ENCODE measurements around the gene RTP2. TPM values are rescaled to one million over a fixed set of nuclear protein-coding genes. Genes with fewer than 3 reads are reported as not detected.

Gene RTP2
- polyA plus RNA-seq, 3 donors = not detected

DNA sequence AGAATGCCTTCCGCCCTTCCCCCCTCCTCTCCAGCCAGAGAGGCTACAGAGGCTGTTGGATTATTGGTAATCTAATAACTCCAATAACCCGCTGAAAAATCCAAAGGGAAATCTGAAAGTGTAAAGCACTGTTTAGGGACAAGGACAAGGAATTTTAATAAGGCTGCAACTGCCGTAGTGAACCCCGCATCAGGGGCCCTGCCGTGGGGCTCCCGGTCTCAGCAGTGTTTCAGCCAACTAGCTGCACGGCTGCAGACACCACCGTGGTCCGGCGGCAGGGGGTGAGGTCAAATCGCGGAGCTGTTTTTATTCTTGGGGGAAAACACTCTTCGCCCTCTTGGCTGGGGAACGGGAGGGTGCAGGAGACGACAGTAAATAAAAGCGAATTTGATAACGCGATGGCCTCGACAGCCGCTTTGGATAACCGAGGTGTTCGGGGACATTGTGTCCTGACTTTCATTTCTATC, 36.8 kb upstream of the RTP2 start:
- peak overlapping the region; percentile 95 to 100 for H3K4me3 Mint-ChIP-seq
- WGBS (ENCODE audit: insufficient coverage) = 0% methylated on average over 20 of the region's 22 CpGs
- H3K4me3 ChIP-seq (replicated peaks in 1 of 3; ENCODE audit: low read depth in 2 of 3, low read length in 3 of 3) = peak overlapping the region; percentile 68 to 96 (median 77)
- peaks cover 8 to 15% of the 10 kb centered on the region in 2 donors for H3K36me3 ChIP-seq (replicated peaks in 1 of 2; ENCODE audit: control insufficient read depth in 1 of 2, insufficient read depth in 2 of 2, low read length in 2 of 2)
- TF ChIP-seq, protein P1, sequence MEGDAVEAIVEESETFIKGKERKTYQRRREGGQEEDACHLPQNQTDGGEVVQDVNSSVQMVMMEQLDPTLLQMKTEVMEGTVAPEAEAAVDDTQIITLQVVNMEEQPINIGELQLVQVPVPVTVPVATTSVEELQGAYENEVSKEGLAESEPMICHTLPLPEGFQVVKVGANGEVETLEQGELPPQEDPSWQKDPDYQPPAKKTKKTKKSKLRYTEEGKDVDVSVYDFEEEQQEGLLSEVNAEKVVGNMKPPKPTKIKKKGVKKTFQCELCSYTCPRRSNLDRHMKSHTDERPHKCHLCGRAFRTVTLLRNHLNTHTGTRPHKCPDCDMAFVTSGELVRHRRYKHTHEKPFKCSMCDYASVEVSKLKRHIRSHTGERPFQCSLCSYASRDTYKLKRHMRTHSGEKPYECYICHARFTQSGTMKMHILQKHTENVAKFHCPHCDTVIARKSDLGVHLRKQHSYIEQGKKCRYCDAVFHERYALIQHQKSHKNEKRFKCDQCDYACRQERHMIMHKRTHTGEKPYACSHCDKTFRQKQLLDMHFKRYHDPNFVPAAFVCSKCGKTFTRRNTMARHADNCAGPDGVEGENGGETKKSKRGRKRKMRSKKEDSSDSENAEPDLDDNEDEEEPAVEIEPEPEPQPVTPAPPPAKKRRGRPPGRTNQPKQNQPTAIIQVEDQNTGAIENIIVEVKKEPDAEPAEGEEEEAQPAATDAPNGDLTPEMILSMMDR (IDR thresholded peaks at IDR 0.05) = peak; percentile 1
- intact Hi-C loops (cut with micrococcal nuclease) = loop anchor here (2.0 to 10.0 kb wide), 2 partner anchors 1086 to 1214 kb away; no protein-coding TSS in a partner anchor
- H3K27ac ChIP-seq (ENCODE audit: low read depth in 1 of 2, low read length in 2 of 2) = peak overlapping the region; percentile 96 to 99
- H3K27me3 ChIP-seq (ENCODE audit: control insufficient read depth in 2 of 2, insufficient read depth in 2 of 2, low read length in 2 of 2) = no peaks in the 10 kb centered on the region
- H3K9ac ChIP-seq (ENCODE audit: insufficient read depth, low read length, poor library complexity, severe bottlenecking) = peak overlapping the region; percentile 89
- peaks cover 0 to 2% (median 0%) of the 10 kb centered on the region in 7 donors for H3K9me3 Mint-ChIP-seq
- DNase-seq = peak in 1 of 3 donors; percentile 18
- H3K9me3 ChIP-seq (replicated peaks in 1 of 2; ENCODE audit: control insufficient read depth in 1 of 2, insufficient read depth in 1 of 2, low read length in 2 of 2) = no peaks in the 10 kb centered on the region
- H3K4me1 Mint-ChIP-seq = peaks cover 45% of the 10 kb centered on the region
- peaks cover 0 to 9% (median 3%) of the 10 kb centered on the region in 3 donors for H3K27me3 Mint-ChIP-seq (ENCODE audit: low read depth in 3 of 3)
- peaks cover 97% of the 10 kb centered on the region for H4K20me1 ChIP-seq (ENCODE audit: insufficient read depth, low read length)
- H3K4me2 ChIP-seq (replicated peaks; ENCODE audit: extremely low read depth, low read length, poor library complexity, severe bottlenecking) = peak overlapping the region; percentile 95
- H3K27ac Mint-ChIP-seq = peak overlapping the region; percentile 99 to 100 (median 100)
- H3K4me1 ChIP-seq (ENCODE audit: control insufficient read depth in 1 of 2, insufficient read depth in 2 of 2, low read length in 2 of 2) = peaks cover 47 to 75% of the 10 kb centered on the region in 2 donors
- H3K79me2 ChIP-seq (ENCODE audit: insufficient read depth, low read length) = peaks cover 98% of the 10 kb centered on the region
- peak overlapping the region; percentile 62 for H2AFZ ChIP-seq (ENCODE audit: insufficient read depth, low read depth, low read length, poor library complexity, severe bottlenecking)
- H3K36me3 Mint-ChIP-seq = peaks cover 34 to 41% of the 10 kb centered on the region in 2 donors

DNA sequence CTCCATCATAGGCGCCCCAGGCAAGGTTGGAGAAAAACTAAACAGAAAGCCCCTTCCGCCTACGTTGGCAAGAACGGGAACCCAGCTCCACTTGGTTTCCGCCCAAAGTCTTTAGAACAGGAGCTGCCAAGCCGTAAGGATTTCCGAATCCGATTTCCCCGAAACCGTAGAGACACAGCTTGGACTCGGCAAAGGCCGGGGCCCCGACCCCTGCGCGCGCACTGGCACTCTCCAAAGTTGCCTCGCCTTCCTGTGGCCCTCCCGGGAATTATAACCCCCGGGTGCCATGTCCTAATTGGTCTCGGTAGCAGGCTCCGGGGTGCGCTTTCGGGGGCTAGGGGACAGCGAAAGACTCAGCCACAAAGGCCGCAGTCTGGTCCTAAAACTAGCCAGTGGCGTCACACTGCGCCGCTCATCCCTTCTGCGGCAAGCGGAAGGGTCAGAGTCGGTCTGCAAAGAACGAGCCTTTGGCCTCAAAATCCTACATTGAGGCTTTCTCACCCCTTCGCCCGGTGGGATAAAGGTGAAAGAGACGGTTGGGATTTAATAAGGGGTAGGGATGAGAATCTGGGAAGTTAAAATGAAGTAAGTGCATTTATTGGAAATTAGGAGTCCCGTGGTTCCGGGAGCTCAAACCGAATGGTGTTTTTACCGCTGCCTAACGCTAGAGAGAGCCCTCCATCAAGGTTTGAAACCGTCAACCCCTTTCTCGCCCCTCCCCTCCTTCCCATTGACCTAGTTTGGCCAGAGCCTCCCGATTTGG, 36.2 kb upstream of the RTP2 start:
- Histone ChIP-seq H3K9me3 (replicated peaks in 1 of 2; ENCODE audit: control insufficient read depth in 1 of 2, insufficient read depth in 1 of 2, low read length in 2 of 2) (no peaks in the 10 kb centered on the region), H3K4me1 (ENCODE audit: control insufficient read depth in 1 of 2, insufficient read depth in 2 of 2, low read length in 2 of 2) (peaks cover 47 to 75% of the 10 kb centered on the region in 2 donors), H2AFZ (ENCODE audit: insufficient read depth, low read depth, low read length, poor library complexity, severe bottlenecking) (peak overlapping the region; percentile 62), H3K27me3 (ENCODE audit: control insufficient read depth in 2 of 2, insufficient read depth in 2 of 2, low read length in 2 of 2) (no peaks in the 10 kb centered on the region), H3K9ac (ENCODE audit: insufficient read depth, low read length, poor library complexity, severe bottlenecking) (peak overlapping the region; percentile 89), H3K4me3 (replicated peaks in 1 of 3; ENCODE audit: low read depth in 2 of 3, low read length in 3 of 3) (peak overlapping the region; percentile 68 to 96 (median 77)), H3K79me2 (ENCODE audit: insufficient read depth, low read length) (peaks cover 92% of the 10 kb centered on the region), H4K20me1 (ENCODE audit: insufficient read depth, low read length) (peaks cover 97% of the 10 kb centered on the region), H3K4me2 (replicated peaks; ENCODE audit: extremely low read depth, low read length, poor library complexity, severe bottlenecking) (peak overlapping the region; percentile 95), H3K36me3 (replicated peaks in 1 of 2; ENCODE audit: control insufficient read depth in 1 of 2, insufficient read depth in 2 of 2, low read length in 2 of 2) (peaks cover 14 to 22% of the 10 kb centered on the region in 2 donors), H3K27ac (ENCODE audit: low read depth in 1 of 2, low read length in 2 of 2) (peak overlapping the region; percentile 96 to 99)
- peaks cover 0 to 2% (median 0%) of the 10 kb centered on the region in 7 donors for H3K9me3 Mint-ChIP-seq
- H3K27me3 Mint-ChIP-seq (ENCODE audit: low read depth in 3 of 3) = peaks cover 0 to 9% (median 3%) of the 10 kb centered on the region in 3 donors
- peak overlapping the region; percentile 95 to 100 for H3K4me3 Mint-ChIP-seq
- TF ChIP-seq, protein P1 (IDR thresholded peaks at IDR 0.05) = peak; percentile 77
- under 1% methylated on average over 30 of the region's 43 CpGs for WGBS (ENCODE audit: insufficient coverage)
- peaks cover 45% of the 10 kb centered on the region for H3K4me1 Mint-ChIP-seq
- H3K27ac Mint-ChIP-seq = peak overlapping the region; percentile 99 to 100 (median 100)
- intact Hi-C loops (cut with micrococcal nuclease) = loop anchor here (2.0 to 10.0 kb wide), 2 partner anchors 1086 to 1214 kb away; no protein-coding TSS in a partner anchor
- DNase-seq = peak; percentile 66 to 79 (median 79)
- H3K36me3 Mint-ChIP-seq = peaks cover 40 to 47% of the 10 kb centered on the region in 2 donors

Measured in CD14-positive monocyte (primary cell).